GM18909 (cell line): Measurements from ENCODE around the gene MPL.

Experiments used
- ATAC-seq: cut with Tn5 transposase; IDR thresholded peaks from one replicate; pipeline ENCODE4 v1.9.1; 2021; ENCODE audit warnings: mild to moderate bottlenecking; ENCODE audit not compliant: unreplicated experiment, poor library complexity

MPL gene

DNA sequence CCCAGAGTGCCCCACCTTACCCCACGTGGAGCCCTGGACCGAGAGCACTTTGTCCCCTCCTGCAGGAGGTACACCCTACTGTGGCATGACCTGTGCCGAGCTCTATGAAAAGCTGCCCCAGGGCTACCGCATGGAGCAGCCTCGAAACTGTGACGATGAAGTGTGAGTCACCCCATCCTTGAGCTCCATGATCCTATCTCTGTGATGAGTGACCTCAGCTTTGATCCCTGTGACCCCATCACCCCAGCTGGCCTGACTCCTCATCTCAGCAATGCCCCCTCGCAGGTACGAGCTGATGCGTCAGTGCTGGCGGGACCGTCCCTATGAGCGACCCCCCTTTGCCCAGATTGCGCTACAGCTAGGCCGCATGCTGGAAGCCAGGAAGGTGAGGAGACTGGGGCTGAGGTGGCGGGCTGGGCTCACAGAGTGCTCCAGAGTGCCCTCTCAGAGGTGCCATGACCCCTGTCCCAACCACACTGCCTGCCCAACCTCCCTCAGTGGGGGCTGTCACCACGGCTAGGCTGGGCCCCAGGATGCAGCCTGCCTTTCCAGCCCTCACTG is 16.2 kb upstream of the MPL start:
- no peak for ATAC-seq

GRCh38 chr1:43322506-43322905 is 15.1 kb upstream of the MPL start:
- no peak for ATAC-seq

DNA sequence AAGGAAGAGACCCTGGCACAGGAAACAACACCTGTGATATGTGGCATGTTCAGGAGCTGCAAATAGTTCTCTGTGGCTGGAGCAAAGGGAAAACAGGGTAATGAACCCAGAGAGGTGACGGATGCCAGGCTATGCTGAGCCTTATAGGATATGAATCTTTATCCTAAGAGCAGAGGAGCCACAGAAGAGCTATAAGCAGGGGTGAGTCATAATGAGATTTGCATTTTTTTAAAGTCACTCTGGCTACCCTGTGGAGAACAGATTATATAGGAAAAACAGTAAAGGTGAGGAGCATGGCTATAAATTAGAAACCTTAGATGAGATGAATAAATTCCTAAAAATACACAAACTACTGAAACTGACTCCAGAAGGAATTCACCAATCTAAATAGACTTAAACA is 12.8 kb upstream of the MPL start:
- no peak for ATAC-seq

GRCh38 chr1:43325381-43325780 is 12.2 kb upstream of the MPL start:
- ATAC-seq: no peak

- ATAC-seq: no peak
Measured at GRCh38 chr1:43327549-43328292, 9.9 kb upstream of the MPL start.

- no peak for ATAC-seq
Measured at GRCh38 chr1:43329995-43330751, 7.4 kb upstream of the MPL start.

DNA sequence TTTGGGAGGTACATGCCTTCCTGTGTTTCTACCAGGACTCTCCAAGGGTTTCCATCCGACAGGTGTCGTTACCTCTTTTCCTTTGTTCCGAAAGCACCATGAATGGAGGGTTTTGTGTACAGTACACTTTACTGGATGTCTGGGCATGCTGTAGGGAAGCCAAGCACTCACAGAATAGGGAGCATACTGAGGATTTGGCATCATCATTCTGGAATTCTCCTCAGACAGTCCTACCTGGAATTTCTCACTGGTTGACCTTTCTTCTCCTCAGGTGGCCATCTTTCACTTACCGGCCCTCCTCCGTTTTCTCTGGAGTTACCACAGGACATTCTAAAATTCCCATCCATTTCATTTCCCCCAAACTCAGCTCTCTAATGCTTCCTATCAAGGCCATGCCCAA is 5.9 kb upstream of the MPL start:
- no peak for ATAC-seq

DNA sequence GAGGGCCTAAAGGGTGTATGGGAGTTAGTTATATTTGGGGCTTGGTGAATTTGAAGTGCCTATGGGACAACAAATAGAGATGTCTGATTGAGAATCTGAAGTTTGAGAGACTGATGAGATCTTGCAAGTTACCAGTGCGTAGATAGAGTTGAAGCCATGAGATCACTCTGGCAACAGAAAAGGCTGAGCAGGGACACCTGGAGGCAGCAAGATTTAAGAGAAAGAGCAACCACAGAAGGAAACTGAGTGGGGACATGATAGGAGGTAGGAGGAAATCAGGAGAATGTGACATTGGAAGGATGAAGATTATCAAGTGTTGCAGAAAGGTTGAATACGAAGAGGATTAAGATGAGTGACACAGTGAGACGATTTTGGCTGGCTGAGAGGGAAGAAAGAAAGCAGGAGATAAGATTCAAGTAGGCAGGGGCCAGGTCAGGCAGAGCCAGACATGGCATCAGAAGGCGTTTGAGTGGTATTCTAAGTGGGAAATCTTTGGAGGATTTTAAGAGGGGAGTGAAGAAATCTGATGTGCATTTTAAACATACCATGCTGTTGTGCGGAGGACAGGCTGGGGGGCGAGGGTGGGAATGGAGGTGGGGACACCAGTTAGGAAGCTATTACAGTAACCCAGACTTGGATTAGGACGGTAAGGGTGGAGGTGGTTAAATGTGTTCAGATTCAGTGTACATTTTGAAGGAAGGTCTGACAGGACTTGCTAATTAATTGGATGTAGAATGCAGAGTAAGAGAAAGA is 3.0 kb upstream of the MPL start:
- no peak for ATAC-seq

- ATAC-seq: no peak
Measured at GRCh38 chr1:43338001-43338400, 383 bp downstream of the MPL start.

GRCh38 chr1:43339584-43340232 is 2.1 kb downstream of the MPL start:
- ATAC-seq: no peak

GRCh38 chr1:43340559-43340958 is 2.9 kb downstream of the MPL start:
- no peak for ATAC-seq

- ATAC-seq: no peak
Measured at GRCh38 chr1:43344267-43344850, 6.7 kb downstream of the MPL start.

DNA sequence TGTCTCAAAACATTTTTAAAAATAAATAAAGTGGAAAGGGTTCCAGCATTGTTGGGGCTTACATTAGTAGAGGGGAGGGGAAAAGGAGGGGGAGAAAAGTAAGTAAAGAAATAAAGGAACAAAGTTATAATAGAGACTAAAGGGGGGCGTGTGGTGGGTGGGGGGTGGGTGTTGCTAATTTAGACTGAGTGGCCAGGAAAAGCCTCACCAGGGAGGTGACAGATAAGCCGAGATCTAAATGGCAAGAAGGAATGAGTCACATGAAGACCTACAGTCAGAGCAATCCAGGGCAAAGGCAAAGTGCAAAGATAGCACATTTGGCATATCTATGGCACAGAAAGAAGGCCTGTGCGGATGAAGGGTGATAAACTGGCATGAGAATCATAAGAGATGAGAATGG is 7.5 kb downstream of the MPL start:
- no peak for ATAC-seq

GRCh38 chr1:43346636-43347035 is 9.0 kb downstream of the MPL start:
- ATAC-seq: no peak

DNA sequence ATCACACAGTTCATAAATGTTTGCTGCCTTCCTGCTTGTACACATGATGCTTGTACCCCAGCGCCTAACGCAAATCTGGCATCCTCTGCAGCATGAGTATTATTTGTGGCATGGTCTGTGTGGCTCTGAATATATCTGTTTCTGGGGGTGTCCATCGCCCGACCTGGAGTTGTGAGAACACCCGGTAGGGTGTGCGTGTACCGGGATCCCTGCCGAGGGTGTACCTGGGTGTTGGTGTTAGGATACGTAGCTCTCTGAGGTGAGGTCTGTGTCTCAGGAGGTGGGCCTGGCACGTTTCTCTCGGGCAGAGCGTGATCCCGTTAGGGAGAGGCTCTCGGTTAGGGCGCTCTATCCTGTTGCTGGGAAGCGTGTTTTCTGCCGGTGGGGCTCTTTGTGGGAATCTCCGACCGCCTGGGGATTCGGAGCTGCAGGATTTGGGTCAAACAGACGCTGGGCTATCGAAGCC is 10.8 kb downstream of the MPL start:
- no peak for ATAC-seq

- ATAC-seq: no peak
Measured at GRCh38 chr1:43348809-43349593, 11.4 kb downstream of the MPL start.

DNA sequence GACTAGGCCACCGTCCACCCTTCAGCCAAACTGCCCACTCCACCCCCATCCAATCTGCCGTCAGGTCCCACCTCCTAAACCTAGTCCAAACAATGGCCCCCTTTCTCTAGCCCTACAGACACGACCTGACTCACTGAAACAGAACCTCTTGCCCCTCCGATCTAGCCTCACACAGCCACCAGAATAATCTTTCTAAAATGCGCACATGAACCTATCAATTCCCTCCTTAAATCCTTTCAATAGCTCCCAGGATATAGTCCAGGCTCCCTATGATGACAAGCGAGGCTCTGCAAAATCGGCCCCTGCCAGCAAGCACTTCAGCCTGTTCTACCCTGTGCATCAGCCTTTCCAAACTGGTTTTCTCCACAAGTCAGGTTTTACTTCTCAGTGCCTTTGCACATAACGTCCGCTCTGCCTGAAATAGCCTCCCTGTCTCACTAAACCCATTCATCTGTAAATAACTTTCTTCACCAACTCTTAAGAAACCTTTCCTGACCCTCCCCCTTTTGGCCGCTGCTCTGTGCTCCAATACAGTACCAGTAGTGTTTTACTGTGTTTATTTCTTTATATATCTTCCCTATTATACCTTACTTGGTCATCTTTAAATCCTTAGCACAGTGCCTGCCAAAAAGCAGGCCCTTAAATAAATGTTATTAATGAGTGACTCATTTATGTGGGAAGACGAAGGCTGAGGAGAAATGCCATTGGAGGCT is 12.1 kb downstream of the MPL start:
- no peak for ATAC-seq

- ATAC-seq: no peak
Measured at GRCh38 chr1:43350976-43351375, 13.4 kb downstream of the MPL start.
